Skeletal muscle tissue (tissue), 4 donors: ENCODE results near the gene CHMP3. TPM values are rescaled to one million over a fixed set of nuclear protein-coding genes. Genes with fewer than 3 reads are reported as not detected.
"Not testable (repeated sequence)": the region's sequence is repeated elsewhere in the genome, so short reads cannot be mapped to it uniquely, and the experiment has no call there.

Experiments
- H3K27ac ChIP-seq: one replicate; pipeline ENCODE4 v1.7.0; 2013; ENCODE audit warnings: mild to moderate bottlenecking, low read depth, low read length, inconsistent platforms
- H3K27me3 ChIP-seq, 3 donors: one replicate each; pipeline ENCODE4 v1.7.0; 2013; ENCODE audit warnings: low read length in 3 of 3; ENCODE audit not compliant: control insufficient read depth in 3 of 3, insufficient read depth in 3 of 3
- H3K36me3 ChIP-seq, 3 donors: one replicate each; pipeline ENCODE4 v1.7.0; 2013; ENCODE audit warnings: low read length in 3 of 3; ENCODE audit not compliant: control insufficient read depth in 3 of 3, insufficient read depth in 3 of 3
- H3K4me1 ChIP-seq, 3 donors: one replicate each; pipeline ENCODE4 v1.7.0; 2013; ENCODE audit warnings: low read length in 3 of 3, mild to moderate bottlenecking in 3 of 3; ENCODE audit not compliant: control insufficient read depth in 3 of 3, insufficient read depth in 3 of 3
- H3K4me3 ChIP-seq, 3 donors: one replicate each; pipeline ENCODE4 v1.7.0; 2013; ENCODE audit warnings: low read length in 3 of 3
- H3K9ac ChIP-seq, 3 donors: one replicate each; pipeline ENCODE4 v1.7.0; 2013; ENCODE audit warnings: low read length in 3 of 3, mild to moderate bottlenecking in 3 of 3, moderate library complexity in 2 of 3, low read depth in 1 of 3
- H3K9me3 ChIP-seq, 3 donors: one replicate each; pipeline ENCODE4 v1.7.0; 2013; ENCODE audit warnings: low read length in 3 of 3; ENCODE audit not compliant: control insufficient read depth in 3 of 3
- total RNA-seq: library from RNA; depleted of rRNA; stranded (reverse); fragments of >200 nt; gene quantifications from one replicate; pipeline ENCODE4 v1.2.3, GENCODE V29; 2014
- donor health status: Osteomylitis.

The CHMP3 gene
- total RNA-seq, 1 donor from 2014 or later, result 42.8 TPM

GRCh38 chr2:86513948-86514660 is 49.1 kb downstream of the CHMP3 start:
- Histone ChIP-seq H3K27ac (peak overlapping the region; percentile 72), H3K4me1 (peaks cover 26 to 35% (median 27%) of the 10 kb centered on the region in 3 donors)

DNA sequence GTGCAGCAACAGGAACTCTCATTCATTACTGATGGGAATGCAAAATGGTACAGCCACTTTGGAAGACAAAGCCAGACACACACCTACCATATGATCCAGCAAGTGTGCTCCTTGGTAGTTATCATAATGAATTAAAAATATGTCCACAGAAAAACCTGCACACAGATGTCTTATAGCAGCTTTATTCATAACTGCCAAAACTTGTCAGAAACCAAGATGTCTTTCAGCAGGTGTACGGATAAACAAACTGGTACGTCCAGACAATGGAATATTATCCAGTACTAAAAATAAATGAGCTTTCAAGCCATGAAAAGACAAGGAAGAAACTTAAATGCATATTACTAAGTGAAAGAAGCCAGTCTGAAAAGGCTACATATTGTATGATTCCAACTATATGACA is 50.4 kb downstream of the CHMP3 start:
- peaks cover 27 to 41% (median 30%) of the 10 kb centered on the region in 3 donors for H3K4me1 ChIP-seq
- peak overlapping the region; percentile 72 for H3K27ac ChIP-seq
- no peaks in the 10 kb centered on the region for H3K27me3 ChIP-seq

More at GRCh38 chr2:86513948-86514660, 49.1 kb downstream of the CHMP3 start:
- Histone ChIP-seq H3K36me3 (peaks cover 4 to 7% (median 6%) of the 10 kb centered on the region in 3 donors), H3K9me3 (no peaks in the 10 kb centered on the region), H3K27me3 (no peaks in the 10 kb centered on the region), H3K9ac (no peak overlapping the region), H3K4me3 (no peak overlapping the region)

DNA sequence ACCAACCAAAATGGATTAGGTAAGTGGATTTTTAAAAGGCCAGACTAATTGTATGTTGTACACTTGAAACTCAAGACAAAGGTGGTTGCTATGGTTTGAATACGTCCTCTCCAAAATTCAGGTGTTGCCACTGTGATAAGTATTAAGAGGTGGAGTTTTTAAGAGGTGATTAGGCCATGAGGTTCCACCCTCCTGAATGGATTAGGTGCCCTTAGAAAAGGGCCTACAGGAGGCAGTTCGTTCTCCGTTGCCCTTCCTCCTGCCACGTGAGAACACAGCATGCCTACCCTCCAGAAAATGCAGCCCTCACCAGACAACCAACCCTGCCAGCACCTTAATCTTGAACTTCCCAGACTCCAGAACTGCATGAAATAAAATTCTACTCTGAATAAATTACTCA is 51.2 kb downstream of the CHMP3 start:
- H3K4me3 ChIP-seq, result no peak overlapping the region
- no peaks in the 10 kb centered on the region for H3K27me3 ChIP-seq
- peaks cover 27 to 43% (median 33%) of the 10 kb centered on the region in 3 donors for H3K4me1 ChIP-seq
- H3K36me3 ChIP-seq, result peaks cover 4 to 19% (median 15%) of the 10 kb centered on the region in 3 donors
- no peaks in the 10 kb centered on the region for H3K9me3 ChIP-seq
- H3K9ac ChIP-seq, result no peak overlapping the region
- H3K27ac ChIP-seq, result peak overlapping the region; percentile 54

More for the DNA sequence above, 50.4 kb downstream of the CHMP3 start:
- Histone ChIP-seq H3K9ac (no peak overlapping the region), H3K36me3 (peaks cover 4 to 18% (median 10%) of the 10 kb centered on the region in 3 donors), H3K9me3 (no peaks in the 10 kb centered on the region), H3K4me3 (no peak overlapping the region)

- peak overlapping the region in 1 of 3 donors; percentile 15 for H3K4me3 ChIP-seq
- H3K9ac ChIP-seq, result no peak overlapping the region
- H3K36me3 ChIP-seq, result peaks cover 7 to 27% (median 18%) of the 10 kb centered on the region in 3 donors
- H3K4me1 ChIP-seq, result peaks cover 27 to 43% (median 33%) of the 10 kb centered on the region in 3 donors
- no peaks in the 10 kb centered on the region for H3K27me3 ChIP-seq
- H3K27ac ChIP-seq, result no peak overlapping the region
- H3K9me3 ChIP-seq, result no peaks in the 10 kb centered on the region
Observed at GRCh38 chr2:86510436-86510933, 52.8 kb downstream of the CHMP3 start.

- H3K36me3 ChIP-seq, result peaks cover 16 to 41% (median 31%) of the 10 kb centered on the region in 3 donors
- H3K27ac ChIP-seq, result no peak overlapping the region
- H3K27me3 ChIP-seq, result no peaks in the 10 kb centered on the region
- H3K4me1 ChIP-seq, result peaks cover 13 to 26% (median 21%) of the 10 kb centered on the region in 3 donors
- no peak overlapping the region for H3K9ac ChIP-seq
- no peak overlapping the region for H3K4me3 ChIP-seq
- no peaks in the 10 kb centered on the region for H3K9me3 ChIP-seq
Observed at GRCh38 chr2:86507600-86507999, 55.6 kb downstream of the CHMP3 start.

DNA sequence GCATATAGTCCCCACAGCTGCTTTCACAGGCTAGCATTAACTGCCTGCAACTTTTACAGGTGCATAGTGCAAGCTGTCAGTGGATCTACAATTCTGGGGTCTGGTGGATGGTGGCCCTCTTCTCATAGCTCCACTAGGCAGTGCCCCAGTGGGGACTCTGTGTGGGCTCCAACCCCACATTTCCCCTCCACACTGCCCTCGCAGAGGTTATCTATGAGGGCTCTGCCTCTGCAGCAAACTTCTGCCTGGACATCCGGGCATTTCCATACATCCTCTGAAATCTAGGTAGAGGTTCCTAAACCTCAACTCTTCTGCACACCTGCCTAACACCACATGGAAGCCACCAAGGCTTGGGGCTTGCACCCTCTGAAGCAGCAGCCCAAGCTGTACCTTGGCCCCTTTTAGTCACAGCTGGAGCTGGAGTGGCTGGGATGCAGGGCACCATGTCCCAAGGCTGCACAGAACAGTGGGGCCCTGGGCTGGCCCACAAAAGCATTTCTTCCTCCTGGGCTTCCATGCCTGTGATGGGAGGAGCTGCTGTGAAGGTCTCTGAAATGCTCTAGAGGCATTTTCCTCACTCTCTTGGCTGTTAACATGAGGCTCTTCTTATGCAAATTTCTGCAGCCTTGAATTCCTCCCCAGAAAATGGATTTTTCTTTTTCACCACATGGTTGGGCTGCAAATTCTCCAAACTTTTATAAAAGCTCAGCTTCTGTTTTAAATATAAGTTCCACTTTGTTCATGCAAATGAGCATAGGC is 62.7 kb downstream of the CHMP3 start:
- peaks cover 0 to 2% (median 0%) of the 10 kb centered on the region in 3 donors for H3K9me3 ChIP-seq
- no peak overlapping the region for H3K4me3 ChIP-seq
- H3K9ac ChIP-seq, result no peak overlapping the region
- H3K4me1 ChIP-seq, result no peaks in the 10 kb centered on the region
- no peaks in the 10 kb centered on the region for H3K27me3 ChIP-seq
- peaks cover 14 to 50% (median 46%) of the 10 kb centered on the region in 3 donors for H3K36me3 ChIP-seq
- H3K27ac ChIP-seq, result no peak overlapping the region

DNA sequence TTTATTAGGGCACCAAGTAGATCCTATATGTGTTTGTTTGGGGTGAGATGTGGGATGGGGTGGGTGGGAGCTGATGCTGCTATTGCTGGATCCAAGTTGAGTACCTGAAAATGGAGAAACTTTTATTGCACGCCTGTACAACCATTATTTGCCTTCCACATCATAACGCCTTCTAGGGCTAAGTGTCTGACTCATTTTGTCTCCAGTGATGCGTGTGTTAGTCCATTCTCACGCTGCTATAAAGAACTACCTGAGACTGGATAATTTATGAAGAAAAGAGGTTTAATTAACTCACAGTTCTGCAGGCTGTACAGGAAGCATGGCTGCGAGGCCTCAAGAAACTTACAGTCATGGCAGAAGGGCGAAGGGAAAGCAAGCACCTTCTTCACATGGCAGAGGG is 63.9 kb downstream of the CHMP3 start:
- no peak overlapping the region for H3K27ac ChIP-seq
- no peaks in the 10 kb centered on the region for H3K27me3 ChIP-seq
- peaks cover 0 to 2% (median 0%) of the 10 kb centered on the region in 3 donors for H3K9me3 ChIP-seq
- no peak overlapping the region for H3K9ac ChIP-seq
- peaks cover 5 to 44% (median 38%) of the 10 kb centered on the region in 3 donors for H3K36me3 ChIP-seq
- no peaks in the 10 kb centered on the region for H3K4me1 ChIP-seq
- no peak overlapping the region for H3K4me3 ChIP-seq

DNA sequence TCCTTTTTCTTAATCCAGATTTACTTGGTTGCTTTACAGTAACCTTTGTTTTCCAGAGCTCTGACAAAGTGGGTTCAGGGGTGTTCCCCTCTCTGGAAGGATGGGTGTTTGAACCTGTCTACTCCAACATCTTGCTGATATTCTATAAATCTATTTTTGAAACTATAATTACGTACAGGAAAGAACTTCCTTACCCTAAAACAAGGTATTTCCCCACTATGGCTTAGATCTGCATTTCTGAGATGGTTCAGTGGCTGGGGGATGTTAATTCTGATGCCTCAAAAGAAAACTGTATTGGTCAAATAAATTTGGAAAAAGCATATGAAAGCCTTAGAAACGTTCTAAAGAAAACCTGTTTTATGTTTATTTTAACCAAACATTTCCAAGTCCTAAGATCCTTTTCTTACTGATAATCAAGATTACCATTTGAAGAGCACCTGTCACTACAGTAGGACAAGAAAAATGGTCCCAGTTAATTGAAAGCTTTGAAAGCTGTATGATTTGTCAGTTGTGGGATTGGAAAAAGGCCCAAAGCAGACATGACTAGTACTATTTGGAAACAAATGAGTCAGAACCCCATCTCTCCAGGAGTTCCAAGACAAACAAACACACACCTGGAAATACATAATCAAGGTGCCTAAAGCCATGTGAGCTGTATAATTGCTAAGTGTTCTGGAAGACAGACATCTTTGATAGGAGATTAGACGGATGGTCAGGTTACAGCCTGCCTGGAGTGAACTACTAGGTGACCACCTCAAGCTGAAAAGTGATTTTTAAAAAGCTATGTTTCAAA is 64.6 kb downstream of the CHMP3 start:
- H3K27ac ChIP-seq, result no peak overlapping the region
- peaks cover 0 to 2% (median 0%) of the 10 kb centered on the region in 3 donors for H3K9me3 ChIP-seq
- H3K27me3 ChIP-seq, result no peaks in the 10 kb centered on the region
- H3K9ac ChIP-seq, result no peak overlapping the region
- H3K4me1 ChIP-seq, result no peaks in the 10 kb centered on the region
- peaks cover 5 to 39% (median 33%) of the 10 kb centered on the region in 3 donors for H3K36me3 ChIP-seq
- no peak overlapping the region for H3K4me3 ChIP-seq

DNA sequence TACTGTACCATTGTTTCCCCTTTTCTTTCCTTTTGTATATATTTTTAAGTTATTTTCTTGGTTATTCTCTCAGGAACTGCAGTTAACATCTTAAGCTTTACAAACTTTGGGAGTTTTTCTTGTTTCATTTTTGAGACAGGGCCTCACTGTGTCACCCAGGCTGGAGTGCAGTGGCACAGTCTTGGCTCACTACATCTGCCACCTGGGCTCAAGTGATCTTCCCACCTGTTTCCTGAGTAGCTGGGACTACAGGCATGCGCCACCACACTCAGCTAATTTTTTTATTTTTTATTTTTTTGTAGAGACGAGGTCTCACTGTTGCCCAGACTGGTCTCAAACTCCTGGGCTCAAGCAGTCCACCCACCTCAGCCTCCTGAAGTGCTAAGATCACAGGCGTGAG is 66.9 kb downstream of the CHMP3 start:
- not testable (repeated sequence) for H3K27ac ChIP-seq
- H3K4me1 ChIP-seq, result peaks cover 6 to 11% (median 9%) of the 10 kb centered on the region in 3 donors
- H3K36me3 ChIP-seq, result peaks cover 5 to 43% (median 39%) of the 10 kb centered on the region in 3 donors

More for the DNA sequence above, 66.9 kb downstream of the CHMP3 start:
- not testable (repeated sequence) for H3K9me3 ChIP-seq, H3K9ac ChIP-seq, H3K27me3 ChIP-seq, H3K4me3 ChIP-seq
